Mesenchymal stem cell (in vitro differentiated cells and primary cell): Measurements from ENCODE around the gene ADAMTSL3.

Experiments used
- DNase-seq: peaks from one replicate; pipeline ENCODE4 v3.0.0-alpha.2; 2013
- H2AFZ ChIP-seq: one replicate; pipeline ENCODE4 v1.6.1; 2013; ENCODE audit warnings: low read depth, mild to moderate bottlenecking, control low read depth, inconsistent platforms, low read length, moderate library complexity
- H2AK5ac ChIP-seq: 2 replicates; pipeline ENCODE4 v1.6.1; 2013; ENCODE audit warnings: low read length, moderate library complexity, mild to moderate bottlenecking, inconsistent platforms; ENCODE audit not compliant: severe bottlenecking
- H2BK120ac ChIP-seq: one replicate; pipeline ENCODE4 v1.6.1; 2013; ENCODE audit warnings: low read depth, mild to moderate bottlenecking, inconsistent platforms, low read length, moderate library complexity
- H2BK12ac ChIP-seq, 2 experiments: one replicate each; pipeline ENCODE4 v1.6.1; 2013; ENCODE audit warnings: inconsistent platforms in 2 of 2, low read length in 2 of 2, mild to moderate bottlenecking in 2 of 2, moderate library complexity in 2 of 2, control low read depth in 1 of 2
- H2BK15ac ChIP-seq: one replicate; pipeline ENCODE4 v1.6.1; 2013; ENCODE audit warnings: mild to moderate bottlenecking, low read depth, inconsistent platforms; ENCODE audit not compliant: poor library complexity, severe bottlenecking
- H2BK5ac ChIP-seq: 2 replicates; pipeline ENCODE4 v1.6.1; 2013; ENCODE audit warnings: low read depth, mild to moderate bottlenecking, low read length, control low read depth, inconsistent platforms; ENCODE audit not compliant: poor library complexity, severe bottlenecking
- H3K14ac ChIP-seq, 2 experiments: one replicate each; pipeline ENCODE4 v1.6.1; 2013; ENCODE audit warnings: inconsistent platforms in 2 of 2, low read length in 2 of 2, control low read depth in 1 of 2, mild to moderate bottlenecking in 1 of 2, moderate library complexity in 1 of 2
- H3K18ac ChIP-seq, 2 experiments: one replicate each; pipeline ENCODE4 v1.6.1; 2013; ENCODE audit warnings: inconsistent platforms in 2 of 2, low read length in 2 of 2, control low read depth in 1 of 2, low read depth in 1 of 2, mild to moderate bottlenecking in 1 of 2
- H3K23ac ChIP-seq, 2 experiments: one replicate each; pipeline ENCODE4 v1.6.1; 2013; ENCODE audit warnings: inconsistent platforms in 2 of 2, low read length in 2 of 2, mild to moderate bottlenecking in 2 of 2, moderate library complexity in 2 of 2, control low read depth in 1 of 2
- H3K27ac ChIP-seq: 2 replicates; pipeline ENCODE4 v1.5.1; 2013; ENCODE audit warnings: mild to moderate bottlenecking, moderate library complexity, low read length, control low read depth, inconsistent platforms; ENCODE audit not compliant: poor library complexity, severe bottlenecking
- H3K27me3 ChIP-seq, 2 experiments: 2 replicates each; pipeline versions ENCODE4 v1.6.1 to v1.7.0; 2013; ENCODE audit warnings: low read length in 2 of 2, mild to moderate bottlenecking in 2 of 2, moderate library complexity in 2 of 2, control low read depth in 1 of 2, inconsistent platforms in 1 of 2; ENCODE audit not compliant: control insufficient read depth in 1 of 2, insufficient read depth in 1 of 2
- H3K36me3 ChIP-seq, 2 experiments: 2 replicates each; pipeline versions ENCODE4 v1.6.1 to v1.7.0; 2013; ENCODE audit warnings: low read length in 2 of 2, control low read depth in 1 of 2, inconsistent platforms in 1 of 2, low read depth in 1 of 2, mild to moderate bottlenecking in 1 of 2; ENCODE audit not compliant: insufficient read depth in 2 of 2, control insufficient read depth in 1 of 2
- H3K4ac ChIP-seq, 2 experiments: one replicate each; pipeline ENCODE4 v1.6.1; 2013; ENCODE audit warnings: inconsistent platforms in 2 of 2, low read length in 2 of 2, mild to moderate bottlenecking in 2 of 2, moderate library complexity in 2 of 2, control low read depth in 1 of 2, low read depth in 1 of 2
- H3K4me1 ChIP-seq: 2 replicates; pipeline ENCODE4 v1.6.1; 2013; ENCODE audit warnings: low read depth, low read length, control low read depth; ENCODE audit not compliant: control insufficient read depth, insufficient read depth
- H3K4me2 ChIP-seq: 2 replicates; pipeline ENCODE4 v1.6.1; 2013; ENCODE audit warnings: low read length, mild to moderate bottlenecking, inconsistent platforms; ENCODE audit not compliant: poor library complexity, severe bottlenecking
- H3K4me3 ChIP-seq, 2 experiments: 2 replicates each; pipeline versions ENCODE4 v1.5.1 to v1.7.0; 2013; ENCODE audit warnings: low read length in 2 of 2, mild to moderate bottlenecking in 2 of 2, control low read depth in 1 of 2, low read depth in 1 of 2; ENCODE audit not compliant: insufficient read depth in 1 of 2
- H3K79me1 ChIP-seq: replicated peaks from 2 replicates; pipeline ENCODE4 v1.6.1; 2013; ENCODE audit warnings: mild to moderate bottlenecking, control low read depth, low read length, inconsistent platforms; ENCODE audit not compliant: poor library complexity, severe bottlenecking
- H3K9ac ChIP-seq: 2 replicates; pipeline ENCODE4 v1.7.0; 2013; ENCODE audit warnings: mild to moderate bottlenecking, low read length, moderate library complexity
- H3K9me3 ChIP-seq: 2 replicates; pipeline ENCODE4 v1.7.0; 2013; ENCODE audit warnings: mild to moderate bottlenecking, low read length; ENCODE audit not compliant: control insufficient read depth
- H4K8ac ChIP-seq: one replicate; pipeline ENCODE4 v1.6.1; 2013; ENCODE audit warnings: inconsistent platforms, mild to moderate bottlenecking, low read length, moderate library complexity
- H4K91ac ChIP-seq: one replicate; pipeline ENCODE4 v1.6.1; 2013; ENCODE audit warnings: mild to moderate bottlenecking, low read length, inconsistent platforms
- WGBS: methylation state at CpG from one replicate; pipeline ENCODE4 v1.1.7; 2013; ENCODE audit warnings: mixed read lengths; 5-methylcytosine and 5-hydroxymethylcytosine counted together

The ADAMTSL3 gene

DNA sequence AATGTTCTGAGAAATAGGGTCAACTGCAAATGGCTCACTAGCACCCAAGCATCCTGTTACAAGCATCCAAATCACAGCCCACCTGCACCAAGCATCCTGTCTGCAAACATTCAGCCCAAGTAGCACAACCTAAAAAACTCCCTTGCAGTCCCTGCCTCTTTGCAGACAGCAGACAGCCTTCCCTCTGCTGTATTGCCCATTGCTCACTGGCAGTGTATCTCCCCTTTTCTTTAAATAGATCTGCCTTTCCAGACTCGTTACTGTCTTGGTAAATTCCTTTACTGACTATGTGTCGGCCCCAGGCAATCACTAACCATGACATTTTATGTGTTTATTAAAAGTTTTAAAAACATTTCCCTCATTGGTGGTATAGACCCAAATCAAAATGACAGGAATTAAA is 155.4 kb downstream of the ADAMTSL3 start:
- Histone ChIP-seq H2AK5ac (no peak overlapping the region), H2BK12ac (no peak overlapping the region), H4K91ac (no peak overlapping the region), H4K8ac (no peak overlapping the region), H2BK15ac (no peak overlapping the region), H2AFZ (no peak overlapping the region), H3K36me3 (no peaks in the 10 kb centered on the region), H3K9me3 (peaks cover 6% of the 10 kb centered on the region), H2BK5ac (no peak overlapping the region), H3K18ac (no peak overlapping the region), H3K27ac (no peak overlapping the region), H3K9ac (no peak overlapping the region), H3K23ac (no peak overlapping the region), H3K4me2 (no peak overlapping the region), H3K4me3 (no peak overlapping the region), H3K14ac (no peak overlapping the region), H3K4me1 (no peaks in the 10 kb centered on the region), H3K79me1 (no peaks in the 10 kb centered on the region), H3K27me3 (no peaks in the 10 kb centered on the region), H3K4ac (no peak overlapping the region), H2BK120ac (no peak overlapping the region)
- WGBS, result no CpG with 5 or more reads among the region's 2 CpGs
- DNase-seq, result no peak

DNA sequence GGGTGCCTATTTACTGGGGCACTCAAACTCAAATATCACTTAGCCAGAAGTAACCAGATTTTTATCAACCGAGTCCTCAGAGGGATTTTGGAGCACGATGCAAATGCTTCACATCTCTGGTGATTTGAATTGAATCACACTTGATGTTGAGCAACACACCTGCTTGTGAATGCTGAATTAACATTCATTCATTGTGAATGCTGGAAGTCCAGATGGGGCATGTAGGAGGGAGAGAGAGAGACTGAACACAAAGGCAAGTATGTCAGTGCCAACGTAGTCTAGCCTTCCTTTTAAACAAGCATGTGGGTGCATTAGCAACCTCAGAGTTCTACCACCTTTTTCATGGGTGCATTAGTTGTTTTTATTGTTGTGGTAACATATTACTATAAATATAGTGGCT is 156.2 kb downstream of the ADAMTSL3 start:
- no peak overlapping the region for H3K14ac ChIP-seq

DNA sequence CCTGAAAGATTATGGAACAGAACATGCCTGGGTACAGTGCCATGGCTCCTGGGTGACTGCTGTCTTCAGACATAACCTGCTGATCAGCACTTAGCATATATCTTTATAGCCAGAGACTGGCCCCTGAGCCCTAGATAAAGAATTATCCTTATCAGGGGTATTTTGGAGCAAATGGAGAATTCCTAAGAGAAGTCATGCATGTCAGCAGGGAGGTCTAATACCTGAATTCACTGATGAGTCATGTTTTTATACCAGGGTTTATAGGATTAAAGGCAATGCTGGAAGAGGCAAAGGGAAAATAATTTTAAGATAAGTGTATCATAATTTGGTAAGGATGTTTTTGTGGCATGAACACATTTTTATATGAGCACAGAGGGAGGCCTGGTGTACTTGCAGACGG is 159.8 kb downstream of the ADAMTSL3 start:
- no peak overlapping the region for H2BK120ac ChIP-seq
- no peaks in the 10 kb centered on the region for H3K9me3 ChIP-seq
- H3K9ac ChIP-seq, result no peak overlapping the region
- H3K4me2 ChIP-seq, result no peak overlapping the region
- H3K18ac ChIP-seq, result no peak overlapping the region
- no peaks in the 10 kb centered on the region for H3K79me1 ChIP-seq
- no peak overlapping the region for H3K4ac ChIP-seq
- no peak for DNase-seq
- no peak overlapping the region for H3K4me3 ChIP-seq
- no peak overlapping the region for H2BK12ac ChIP-seq
- H3K27me3 ChIP-seq, result no peaks in the 10 kb centered on the region
- H2BK5ac ChIP-seq, result no peak overlapping the region
- H3K4me1 ChIP-seq, result no peaks in the 10 kb centered on the region
- no peak overlapping the region for H4K8ac ChIP-seq
- H2AFZ ChIP-seq, result no peak overlapping the region
- no peak overlapping the region for H2AK5ac ChIP-seq
- H3K14ac ChIP-seq, result no peak overlapping the region
- no peak overlapping the region for H2BK15ac ChIP-seq
- H3K27ac ChIP-seq, result no peak overlapping the region
- WGBS, result no CpG with 5 or more reads among the region's 1 CpG
- H3K23ac ChIP-seq, result no peak overlapping the region
- H3K36me3 ChIP-seq, result no peaks in the 10 kb centered on the region
- H4K91ac ChIP-seq, result no peak overlapping the region

More for the DNA sequence above, 156.2 kb downstream of the ADAMTSL3 start:
- 91% methylated on average over 2 of the region's 3 CpGs for WGBS
- H2AK5ac ChIP-seq, result no peak overlapping the region
- no peaks in the 10 kb centered on the region for H3K4me1 ChIP-seq
- H3K4me3 ChIP-seq, result no peak overlapping the region
- H3K79me1 ChIP-seq, result no peaks in the 10 kb centered on the region
- H3K36me3 ChIP-seq, result no peaks in the 10 kb centered on the region
- H2BK5ac ChIP-seq, result no peak overlapping the region
- H2BK12ac ChIP-seq, result no peak overlapping the region
- no peak overlapping the region for H3K4ac ChIP-seq
- H3K9me3 ChIP-seq, result peaks cover 6% of the 10 kb centered on the region
- no peak for DNase-seq
- no peak overlapping the region for H2AFZ ChIP-seq
- H3K27ac ChIP-seq, result no peak overlapping the region
- H2BK120ac ChIP-seq, result no peak overlapping the region
- H4K91ac ChIP-seq, result no peak overlapping the region
- H2BK15ac ChIP-seq, result no peak overlapping the region
- H4K8ac ChIP-seq, result no peak overlapping the region
- H3K18ac ChIP-seq, result no peak overlapping the region
- no peak overlapping the region for H3K9ac ChIP-seq
- H3K27me3 ChIP-seq, result no peaks in the 10 kb centered on the region
- H3K4me2 ChIP-seq, result no peak overlapping the region
- H3K23ac ChIP-seq, result no peak overlapping the region

DNA sequence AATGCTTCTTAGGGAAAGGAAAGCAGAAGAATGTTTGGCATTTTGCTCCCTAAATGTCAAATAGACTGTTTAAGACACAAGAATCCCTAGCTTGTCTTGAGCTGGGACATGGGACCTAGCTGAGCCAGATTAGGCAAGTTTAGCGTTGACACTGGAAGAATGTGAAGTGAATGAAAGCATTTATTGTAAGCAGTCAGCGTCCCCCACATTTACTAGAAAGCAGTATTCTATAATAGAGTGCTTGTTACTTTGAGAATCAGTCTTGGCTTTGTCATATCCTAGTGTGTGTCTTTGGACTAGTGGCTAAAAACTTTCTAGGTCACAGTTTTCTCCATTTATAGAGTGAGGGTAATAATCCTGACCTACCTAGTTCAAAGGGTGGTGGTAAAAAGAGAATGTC is 161.6 kb downstream of the ADAMTSL3 start:
- H3K27me3 ChIP-seq, result no peaks in the 10 kb centered on the region

More for the DNA sequence above, 161.6 kb downstream of the ADAMTSL3 start:
- H3K14ac ChIP-seq, result no peak overlapping the region
- H4K8ac ChIP-seq, result no peak overlapping the region
- H2BK5ac ChIP-seq, result no peak overlapping the region
- no peaks in the 10 kb centered on the region for H3K4me1 ChIP-seq
- no peak overlapping the region for H3K18ac ChIP-seq
- no peaks in the 10 kb centered on the region for H3K36me3 ChIP-seq
- H3K4ac ChIP-seq, result no peak overlapping the region
- no peak overlapping the region for H3K23ac ChIP-seq
- no peak overlapping the region for H2BK15ac ChIP-seq
- no peak overlapping the region for H3K4me3 ChIP-seq
- no peak overlapping the region for H2BK120ac ChIP-seq
- no peak overlapping the region for H4K91ac ChIP-seq
- no peaks in the 10 kb centered on the region for H3K79me1 ChIP-seq
- DNase-seq, result no peak
- no peak overlapping the region for H2AFZ ChIP-seq
- no peak overlapping the region for H2AK5ac ChIP-seq
- H3K4me2 ChIP-seq, result no peak overlapping the region
- H3K9me3 ChIP-seq, result no peaks in the 10 kb centered on the region
- 75% methylated on average over 1 of the region's 2 CpGs for WGBS
- H3K9ac ChIP-seq, result no peak overlapping the region
- no peak overlapping the region for H3K27ac ChIP-seq
- no peak overlapping the region for H2BK12ac ChIP-seq
